SK-N-DZ (cell line): ENCODE measurements around the gene DPPA5.
"Not testable (repeated sequence)": the region's sequence is repeated elsewhere in the genome, so short reads cannot be mapped to it uniquely, and the experiment has no call there.

Experiments used
- DNase-seq: peaks from one replicate; pipeline ENCODE4 v3.0.0-alpha.2; 2015; ENCODE audit warnings: low spot score

Gene DPPA5

DNA sequence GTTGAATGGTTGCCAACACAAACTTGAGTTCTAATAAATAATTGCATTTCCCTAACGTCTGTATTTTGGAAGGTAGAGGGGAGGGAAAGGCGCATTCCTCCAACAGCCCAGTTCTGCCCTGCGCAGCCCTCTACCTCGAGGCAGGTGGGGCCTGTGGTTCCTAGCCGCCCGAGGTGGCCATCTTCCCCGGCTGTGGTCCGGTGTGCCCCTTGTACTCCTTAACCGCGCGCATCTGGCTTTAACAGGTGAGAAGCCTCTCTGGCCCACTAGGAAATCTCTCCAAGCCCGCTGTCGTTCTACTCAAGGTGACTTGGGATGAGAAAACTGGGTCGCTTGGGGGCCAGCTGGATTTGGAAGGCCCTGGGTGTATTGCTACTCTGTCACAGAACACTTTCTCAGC lies 10.0 kb upstream of the DPPA5 start:
- no peak for DNase-seq

DNA sequence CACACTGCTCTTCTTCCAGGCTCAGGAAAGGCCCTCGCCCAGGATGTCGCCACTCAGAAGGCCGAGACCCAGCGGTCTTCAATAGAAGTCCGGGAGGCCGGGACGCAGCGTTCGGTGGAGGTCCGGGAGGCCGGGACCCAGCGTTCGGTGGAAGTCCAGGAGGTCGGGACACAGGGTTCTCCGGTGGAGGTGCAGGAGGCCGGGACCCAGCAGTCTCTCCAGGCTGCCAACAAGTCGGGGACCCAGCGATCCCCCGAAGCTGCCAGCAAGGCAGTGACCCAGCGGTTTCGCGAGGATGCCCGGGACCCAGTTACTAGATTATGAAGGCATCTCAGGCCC lies 9.4 kb upstream of the DPPA5 start:
- no peak for DNase-seq

DNA sequence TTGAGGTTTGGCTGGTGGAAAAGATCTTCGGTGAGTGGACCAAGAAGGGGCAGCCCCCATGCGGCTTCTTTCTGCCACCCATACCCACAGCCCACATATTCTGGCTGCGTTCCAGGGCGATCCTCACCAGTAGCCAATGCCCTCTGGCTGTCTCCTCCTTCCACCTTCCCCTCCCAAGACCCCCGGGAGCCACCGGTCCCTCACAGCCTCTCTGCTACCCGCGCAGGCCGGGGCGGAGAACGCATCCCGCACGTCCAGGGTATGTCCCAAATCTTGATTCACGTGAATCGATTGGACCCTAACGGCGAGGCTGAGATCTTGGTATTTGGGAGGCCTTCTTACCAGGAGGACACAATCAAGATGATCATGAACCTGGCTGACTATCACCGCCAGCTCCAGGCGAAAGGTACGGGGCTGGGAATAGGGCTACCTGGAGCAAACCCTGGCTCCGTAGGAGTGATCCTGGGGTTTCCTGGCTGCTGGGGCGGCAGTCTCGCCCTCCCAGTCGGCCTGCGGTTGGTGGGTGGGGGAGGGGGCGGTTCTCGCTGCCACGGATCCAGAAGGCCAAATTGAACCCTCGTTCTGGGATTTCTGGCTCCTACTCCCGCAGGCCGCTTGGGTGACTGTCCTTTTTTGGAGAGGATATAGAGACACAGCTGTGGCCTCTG lies 8.9 kb upstream of the DPPA5 start:
- DNase-seq = no peak

DNA sequence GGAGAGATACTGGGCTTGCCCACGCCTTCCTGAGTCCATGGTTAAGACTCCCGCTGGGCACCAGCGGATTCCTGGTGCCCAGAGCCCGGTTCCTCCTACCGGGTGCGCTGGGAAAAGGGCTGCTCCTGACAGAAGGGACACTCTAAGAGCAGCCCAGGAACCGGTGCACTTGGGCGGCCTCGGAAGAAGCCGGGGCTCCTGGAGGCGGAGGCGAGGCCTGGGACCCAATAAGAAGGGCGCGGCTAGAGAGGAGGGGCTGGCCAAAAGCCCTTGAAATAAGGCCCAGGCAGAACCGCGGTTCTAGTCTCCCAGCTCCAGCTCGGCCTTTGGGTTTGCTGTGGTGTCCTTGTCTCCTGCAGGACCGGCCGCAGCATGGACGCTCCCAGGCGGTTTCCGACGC lies 8.3 kb upstream of the DPPA5 start, which contains the start of gene KHDC3L:
KHDC3L (plus strand) TSS at position 301 of the 400 bp plus-strand sequence; CDS start at position 373, 72 bp downstream.
- DNase-seq = no peak

DNA sequence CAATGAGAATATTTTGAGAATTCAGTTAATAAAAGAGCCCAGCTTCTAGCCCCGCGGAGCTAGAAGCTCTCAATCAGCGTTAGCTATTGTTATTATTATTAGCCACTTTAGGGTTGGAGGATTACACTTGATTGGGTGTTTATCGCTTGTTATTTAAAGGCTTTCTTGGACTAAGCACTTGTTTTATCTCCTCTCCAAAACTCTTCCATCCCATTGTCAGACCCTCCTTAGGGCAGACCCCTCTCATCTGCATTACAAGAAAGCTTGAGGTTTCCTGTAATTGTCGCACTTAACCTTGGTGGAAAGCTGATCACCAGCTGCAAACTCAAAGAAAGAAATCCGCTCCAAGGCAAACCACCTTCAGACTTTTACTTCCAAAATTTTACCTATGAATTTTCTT lies 4.8 kb downstream of the DPPA5 start:
- DNase-seq = no peak

DNA sequence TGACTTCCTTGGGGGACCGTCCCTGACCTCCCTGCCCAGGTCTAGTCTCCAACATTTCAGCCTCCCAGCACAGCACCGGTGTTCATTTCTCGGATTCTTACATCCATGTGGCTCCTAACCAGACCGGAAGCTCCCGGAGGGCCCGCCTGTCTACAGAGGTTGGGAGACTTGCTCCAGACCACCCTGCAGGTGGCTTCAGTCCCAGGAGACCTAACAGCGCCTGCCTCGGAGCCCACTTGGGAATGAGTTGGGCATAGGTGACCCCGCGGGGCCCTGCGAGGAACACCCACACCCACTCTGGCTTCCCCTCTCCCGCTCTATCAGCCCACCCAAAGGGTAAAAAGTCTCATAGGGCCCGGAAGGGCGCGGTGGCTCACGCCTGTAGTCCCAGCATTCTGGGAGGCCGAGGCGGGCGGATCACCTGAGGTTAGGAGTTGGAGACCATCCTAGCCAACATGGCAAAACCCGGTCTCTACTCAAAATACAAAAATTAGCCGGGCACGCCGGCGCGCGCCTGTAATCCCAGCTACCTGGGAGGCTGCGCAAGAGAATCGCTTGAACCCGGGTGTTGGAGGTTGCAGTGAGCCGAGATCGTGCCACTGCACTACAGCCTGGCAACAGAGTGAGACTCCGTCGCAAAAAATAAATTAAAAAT lies 5.4 kb downstream of the DPPA5 start:
- no peak for DNase-seq

DNA sequence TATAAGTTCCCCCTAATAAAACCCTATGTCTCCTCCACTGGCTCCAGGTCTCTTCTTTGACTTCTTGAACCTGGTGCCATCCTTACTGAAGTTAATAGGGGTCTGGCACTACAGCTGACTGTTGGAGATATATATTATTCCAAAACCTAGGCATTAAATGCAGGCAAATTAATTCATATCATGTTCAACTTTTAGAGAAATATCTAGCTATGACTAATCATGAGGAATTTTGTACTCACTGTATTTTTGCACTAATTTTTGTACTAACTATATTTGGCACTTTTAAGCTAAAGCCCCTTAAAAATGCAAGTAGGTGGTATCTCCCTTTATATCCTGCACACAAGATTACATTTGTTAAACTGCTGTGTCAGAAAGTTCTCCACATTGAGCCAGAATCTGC lies 10.9 kb downstream of the DPPA5 start:
- DNase-seq = no peak

DNA sequence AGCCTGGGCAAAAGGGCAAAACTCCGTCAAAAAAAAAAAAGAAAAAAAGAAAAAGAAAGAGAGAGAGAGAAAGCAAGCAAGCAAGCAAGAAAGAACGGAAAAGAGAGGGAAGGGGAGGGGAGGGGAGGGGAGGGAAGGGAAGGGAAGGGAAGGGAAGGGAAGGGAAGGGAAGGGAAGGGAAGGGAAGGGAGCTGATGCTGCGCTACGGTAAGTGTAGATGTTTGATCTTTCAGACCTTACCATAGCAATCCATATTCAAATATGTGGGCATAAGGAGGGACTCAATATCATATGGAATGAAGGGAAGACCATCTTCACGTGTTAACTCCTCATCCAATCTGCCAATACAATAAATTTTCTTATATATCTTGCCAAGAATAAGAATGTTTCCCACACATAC lies 11.9 kb downstream of the DPPA5 start:
- DNase-seq = no peak

DNA sequence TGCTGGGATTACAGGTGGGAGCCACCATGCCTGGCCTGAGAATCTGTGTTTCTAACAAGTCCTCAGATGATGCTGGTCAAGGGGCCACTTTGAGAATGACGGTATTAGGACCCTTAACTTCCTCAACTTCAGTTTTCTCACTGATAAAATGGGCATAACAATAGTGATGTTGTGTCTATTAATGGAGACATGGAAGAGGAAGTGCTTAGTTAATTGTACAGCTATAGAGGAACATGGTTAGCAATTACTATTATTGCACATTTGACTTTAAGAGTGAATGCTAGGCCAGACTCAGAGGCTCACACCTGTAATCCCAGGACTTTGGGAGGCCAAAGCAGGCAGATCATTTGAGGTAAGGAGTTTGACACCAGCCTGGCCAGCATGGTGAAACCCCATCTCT lies 12.7 kb downstream of the DPPA5 start:
- no peak for DNase-seq

DNA sequence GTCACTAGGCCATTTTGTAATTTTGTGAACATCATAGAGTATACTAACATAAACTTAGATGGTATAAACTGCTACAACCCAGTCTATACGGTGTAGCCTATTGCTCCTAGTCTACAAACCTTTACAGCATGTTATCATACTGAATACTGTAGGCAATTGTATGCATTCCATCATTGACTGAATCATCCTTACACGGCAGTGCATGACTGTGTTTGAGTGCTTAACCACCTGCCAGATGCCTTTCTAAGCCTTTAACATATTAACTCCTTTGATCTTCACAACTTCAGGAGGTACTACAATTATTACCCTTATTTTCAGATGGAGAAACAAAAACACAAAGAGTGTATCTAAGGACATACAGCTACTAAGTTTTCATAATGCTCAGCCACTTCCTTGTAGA lies 14.0 kb downstream of the DPPA5 start:
- DNase-seq = no peak

DNA sequence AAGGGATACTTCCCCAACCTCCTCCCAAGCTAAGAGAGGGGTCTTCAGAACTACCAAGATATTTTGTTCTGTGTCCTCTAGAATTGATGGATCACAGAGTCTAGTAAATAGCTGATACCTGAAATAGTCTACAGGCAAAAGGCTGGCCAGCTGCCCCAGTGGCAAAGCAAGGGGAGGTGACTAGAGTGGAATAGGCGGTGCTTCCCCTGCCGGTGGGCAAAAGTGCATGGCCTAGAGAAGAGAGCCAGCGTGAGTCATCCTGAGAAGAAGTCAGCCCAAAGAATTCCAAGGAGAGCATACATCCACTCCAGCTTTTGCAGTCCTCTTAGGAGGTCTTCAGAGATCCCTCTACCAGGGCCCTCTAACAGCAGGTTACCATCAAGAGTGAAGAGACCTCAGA lies 14.7 kb downstream of the DPPA5 start:
- no peak for DNase-seq

DNA sequence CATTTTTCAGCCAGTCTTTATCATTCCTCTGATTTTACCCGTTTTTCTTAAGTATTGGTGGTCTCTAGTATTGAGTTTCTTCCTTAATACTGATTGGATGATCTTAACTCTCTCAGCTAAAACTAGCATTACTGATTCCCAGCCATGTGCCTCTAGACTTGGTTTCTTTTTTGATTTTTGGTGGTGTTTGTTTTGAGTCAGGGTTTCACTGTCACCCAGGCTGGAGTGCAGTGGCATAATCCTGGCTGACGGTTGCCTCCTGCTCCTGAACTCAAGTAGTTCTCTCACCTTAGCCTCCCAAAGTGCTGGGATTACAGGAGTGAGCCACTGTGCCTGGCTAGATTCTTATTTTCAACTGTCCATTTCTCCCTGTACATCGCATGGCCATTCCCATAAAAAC lies 24.9 kb downstream of the DPPA5 start:
- no peak for DNase-seq

DNA sequence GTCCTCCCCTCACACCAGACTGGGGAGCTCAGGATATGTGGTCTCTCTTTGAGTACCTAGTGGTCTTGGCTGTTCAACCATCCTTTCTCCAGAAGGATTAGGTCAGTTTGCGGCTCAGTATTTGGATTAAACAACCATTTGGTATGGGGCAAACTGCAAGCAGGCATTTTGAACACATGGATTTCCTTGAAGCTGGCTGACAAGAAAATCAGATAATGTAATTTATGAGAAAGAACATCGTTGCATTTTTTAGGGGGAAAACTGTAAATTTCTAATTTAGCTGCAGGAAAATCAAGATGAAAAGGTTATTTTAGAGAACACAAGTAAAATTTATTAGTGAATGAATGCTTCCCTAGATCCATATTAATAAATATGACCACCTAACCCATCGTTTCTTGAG lies 25.3 kb downstream of the DPPA5 start:
- DNase-seq = no peak

DNA sequence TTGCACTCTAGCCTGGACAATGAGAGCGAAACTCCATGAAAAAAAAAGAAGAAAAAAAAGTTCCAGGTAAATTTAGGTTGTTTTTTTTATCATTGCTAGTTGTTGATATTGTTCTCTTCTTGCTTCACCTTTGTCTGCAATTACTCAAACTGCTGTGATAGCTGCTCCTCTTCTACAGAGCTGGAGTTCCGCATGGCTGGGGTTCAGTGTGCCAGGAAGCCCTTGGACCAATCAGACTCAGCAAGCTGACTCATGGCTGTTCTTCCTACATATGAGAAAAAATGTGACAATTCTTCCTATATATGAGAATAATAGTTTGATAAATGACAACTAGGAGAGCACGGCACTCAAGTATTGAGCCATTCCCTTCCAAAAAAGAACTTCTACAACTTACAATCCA lies 28.4 kb downstream of the DPPA5 start:
- no peak for DNase-seq

DNA sequence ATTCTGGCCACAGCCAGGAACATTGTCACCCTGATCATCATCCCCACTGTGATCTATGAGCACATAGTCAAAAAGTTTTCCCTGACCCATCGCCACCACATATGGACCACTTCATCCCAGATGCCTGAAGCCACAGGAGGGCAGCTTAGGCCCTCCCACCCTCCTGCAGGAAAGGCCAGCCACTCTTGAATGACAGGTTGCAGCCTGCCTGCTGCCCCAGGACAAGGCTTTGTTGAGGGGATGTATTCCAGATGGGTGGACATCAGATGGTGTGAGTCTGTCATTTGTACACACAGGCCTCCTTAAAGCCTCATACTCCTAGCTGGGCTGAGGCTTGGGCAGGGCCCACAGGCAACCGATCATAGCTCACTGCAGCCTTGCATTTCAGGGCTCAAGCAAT lies 30.8 kb downstream of the DPPA5 start:
- DNase-seq = no peak

DNA sequence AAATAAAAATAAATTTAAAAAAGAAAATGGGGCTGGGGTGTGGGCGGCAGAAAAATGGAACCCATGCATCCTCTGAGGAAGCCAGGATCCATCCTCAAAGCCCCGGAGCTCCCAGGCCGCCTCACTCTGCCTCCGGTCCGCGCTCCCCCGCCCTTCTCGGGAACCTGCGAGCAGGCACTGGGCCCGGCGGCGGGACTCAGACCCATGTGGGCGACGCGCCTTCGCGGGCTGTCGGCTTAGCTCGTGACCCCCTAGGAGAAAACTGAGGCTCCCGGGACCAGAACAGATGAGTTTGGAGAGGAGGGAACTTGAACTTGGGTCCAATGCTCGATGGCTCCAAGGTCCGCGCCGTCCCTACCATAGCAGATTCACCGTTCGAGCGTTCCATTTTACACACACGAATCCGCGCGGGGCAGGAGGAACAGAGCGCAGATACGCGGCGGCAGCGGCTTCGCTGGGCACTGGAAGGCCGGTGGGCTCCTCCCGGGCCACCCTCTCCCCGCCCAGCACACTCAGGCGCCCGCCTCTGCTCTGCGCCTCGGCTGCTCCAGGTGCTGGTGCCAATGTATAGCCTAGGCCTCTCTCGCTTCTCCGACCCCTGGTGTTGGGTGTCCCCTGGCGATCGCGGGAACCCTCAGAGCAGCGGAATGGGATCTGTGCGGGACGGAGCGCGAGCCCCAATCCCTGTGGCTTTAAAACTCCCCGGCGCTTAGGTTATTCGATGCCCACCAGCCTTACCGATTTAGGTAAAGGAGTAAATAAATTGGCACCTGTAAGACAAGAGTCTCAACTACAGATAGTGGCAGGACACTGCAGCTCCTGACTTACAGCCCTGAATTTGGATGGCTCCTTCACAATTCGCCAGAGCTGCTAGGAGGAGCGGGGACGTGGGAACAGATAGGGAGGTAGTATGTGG lies 39.2 kb downstream of the DPPA5 start:
- no peak for DNase-seq

DNA sequence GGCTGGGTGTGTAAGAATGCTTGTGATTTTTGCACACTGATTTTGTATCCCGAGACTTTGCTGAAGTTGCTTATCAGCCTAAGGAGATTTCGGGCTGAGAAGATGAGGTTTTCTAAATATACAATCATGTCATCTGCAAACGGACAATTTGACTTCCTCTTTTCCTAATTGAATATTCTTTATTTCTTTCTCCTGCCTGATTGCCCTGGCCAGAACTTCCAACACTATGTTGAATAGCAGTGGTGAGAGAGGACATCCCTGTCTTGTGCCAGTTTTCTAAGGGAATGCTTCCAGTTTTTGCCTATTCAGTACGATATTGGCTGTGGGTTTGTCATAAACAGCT lies 43.6 kb downstream of the DPPA5 start:
- not testable (repeated sequence) for DNase-seq

DNA sequence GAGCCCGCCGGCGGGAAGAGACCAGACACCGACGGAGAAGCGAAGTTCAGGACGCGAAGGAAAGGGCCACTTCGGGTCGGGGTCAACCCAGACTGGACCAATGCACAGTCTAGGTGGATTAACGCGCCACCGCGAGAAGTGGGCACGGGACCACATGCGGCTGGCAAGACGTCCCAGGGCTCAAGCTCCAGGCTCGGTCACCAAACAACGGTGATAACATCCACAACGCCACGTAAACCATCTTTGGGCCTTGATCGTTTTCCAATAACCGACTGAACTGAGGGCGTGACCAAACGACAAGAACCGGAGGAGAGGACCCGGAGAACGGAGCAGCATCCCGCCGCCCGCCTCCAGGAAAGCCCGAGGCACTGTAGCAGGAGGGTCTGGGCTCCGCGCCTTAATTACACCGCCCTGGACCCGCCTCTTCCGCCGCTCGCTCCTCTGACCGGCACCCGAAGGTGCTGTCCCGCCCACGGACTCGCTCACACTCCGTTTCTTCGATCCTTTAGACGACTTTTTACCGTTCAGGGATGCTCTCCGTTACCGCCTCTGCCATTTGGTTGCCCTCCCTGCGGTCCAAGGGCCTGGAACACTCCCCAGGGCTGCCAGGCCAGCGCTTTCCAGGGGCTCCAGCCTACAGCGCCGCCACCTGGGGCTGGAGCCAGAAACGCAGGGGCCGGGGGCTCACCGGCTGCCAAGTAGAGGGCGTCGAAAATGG lies 44.1 kb downstream of the DPPA5 start:
- DNase-seq = peak; percentile 33

DNA sequence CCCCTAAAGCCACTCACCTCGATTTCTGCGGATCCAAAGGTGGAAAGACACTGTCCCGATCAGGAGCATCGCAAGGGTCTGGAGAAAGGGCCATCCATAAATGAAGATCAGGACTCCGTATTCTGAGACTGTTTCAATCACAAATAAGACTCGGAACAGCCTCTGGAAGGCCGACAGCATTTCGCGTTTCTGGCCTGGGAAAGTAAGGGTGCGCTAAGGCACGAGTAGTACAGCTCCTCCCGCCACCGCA lies 44.6 kb downstream of the DPPA5 start:
- no peak for DNase-seq

DNA sequence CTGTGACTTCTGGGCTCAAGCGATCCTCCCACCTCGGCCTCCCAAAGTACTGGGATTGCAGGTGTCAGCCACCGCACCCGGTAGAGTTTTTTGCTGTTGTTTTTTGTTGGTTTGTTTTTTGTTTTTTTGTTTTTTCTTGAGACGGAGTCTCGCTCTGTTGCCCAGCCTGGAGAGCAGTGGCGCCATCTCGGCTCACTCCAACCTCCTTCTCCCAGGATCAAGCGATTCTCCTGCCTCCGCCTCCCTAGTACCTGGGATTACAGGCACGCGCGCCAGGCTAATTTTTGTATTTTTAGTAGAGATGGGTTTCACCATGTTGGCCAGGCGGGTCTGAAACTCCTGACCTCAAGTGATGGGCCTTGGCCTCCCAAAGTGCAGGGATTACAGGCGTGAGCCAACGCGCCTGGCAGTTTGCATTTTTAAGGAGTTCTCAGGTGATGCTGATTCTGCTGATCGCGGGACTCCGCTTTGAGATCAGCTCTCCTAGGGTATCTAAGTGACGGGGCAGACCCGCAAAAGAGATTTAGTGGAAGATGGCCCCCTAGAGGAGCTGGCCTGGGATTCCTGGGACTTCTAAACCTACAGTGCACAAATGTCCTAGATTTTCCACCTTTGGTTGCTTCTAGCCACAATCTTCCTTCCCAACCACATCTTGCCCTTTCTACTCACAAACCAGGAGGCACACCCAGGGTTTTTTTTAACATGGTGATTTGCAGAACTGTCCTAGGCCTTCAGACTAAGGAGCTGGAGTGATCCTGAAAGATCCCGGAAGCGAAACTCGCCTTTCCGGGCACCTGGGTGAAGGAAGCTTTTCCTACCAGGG lies 45.2 kb downstream of the DPPA5 start:
- no peak for DNase-seq

DNA sequence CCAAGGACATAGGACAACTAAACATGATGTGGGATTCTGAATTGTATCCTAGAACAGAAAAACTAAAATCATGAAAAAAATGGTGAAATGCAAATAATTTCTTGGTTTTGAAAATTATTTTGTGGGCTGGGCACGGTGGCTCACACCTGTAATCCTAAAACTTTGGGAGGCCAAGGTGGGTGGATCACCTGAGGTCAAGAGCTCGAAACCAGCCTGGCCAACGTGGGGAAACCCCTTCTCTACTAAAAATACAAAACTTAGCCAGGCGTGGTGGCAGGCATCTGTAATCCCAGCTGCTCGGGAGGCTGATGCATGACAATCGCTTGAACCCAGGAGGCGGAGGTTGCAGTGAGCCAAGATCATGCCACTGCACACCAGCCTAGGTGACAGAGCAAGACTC lies 50.3 kb downstream of the DPPA5 start:
- not testable (repeated sequence) for DNase-seq
